CD4-positive, alpha-beta T cell (primary cell): ENCODE measurements around the gene DAD1. TPM values are rescaled to one million over a fixed set of nuclear protein-coding genes. Genes with fewer than 3 reads are reported as not detected.

Experiments
- ATAC-seq: fragments of 200-7000 bp; cut with Tn5 transposase; one replicate; pipeline ENCODE4 v1.10.0; 2022; ENCODE audit warnings: mild to moderate bottlenecking; ENCODE audit not compliant: poor library complexity
- CTCF ChIA-PET: fragments of 350-600 bp; sonication (Branson Sonifier 250); formaldehyde crosslinking; loops from one replicate; lab custom pipeline; 2021; ENCODE audit warnings: antibody characterized with exemption, inconsistent platforms; lab: Charles Lee
- POLR2A ChIA-PET: fragments of 350-600 bp; sonication (Branson Sonifier 250); formaldehyde crosslinking; loops from one replicate; lab custom pipeline; 2021; ENCODE audit warnings: antibody characterized with exemption, inconsistent platforms; lab: Charles Lee
- DNase-seq, 14 experiments: peaks; one replicate each; pipeline ENCODE4 v3.0.0-alpha.2; 2013 to 2020; ENCODE audit warnings: mixed read lengths in 2 of 14
- H3K27ac ChIP-seq, 2 donors: one replicate each; pipeline versions ENCODE4 v1.5.1 to v1.7.0; 2013; ENCODE audit warnings: low read length in 2 of 2, low read depth in 1 of 2, mild to moderate bottlenecking in 1 of 2
- H3K27me3 ChIP-seq, 2 experiments: 1 replicate in 1 of 2; 2 replicates in 1 of 2; pipeline versions ENCODE4 v1.6.1 to v1.7.0; 2013; ENCODE audit warnings: low read length in 2 of 2, control low read depth in 1 of 2, mild to moderate bottlenecking in 1 of 2, moderate library complexity in 1 of 2; ENCODE audit not compliant: insufficient read depth in 2 of 2, control insufficient read depth in 1 of 2
- H3K36me3 ChIP-seq: one replicate; pipeline ENCODE4 v1.6.1; 2013; ENCODE audit warnings: low read length, control low read depth; ENCODE audit not compliant: insufficient read depth
- H3K4me1 ChIP-seq: one replicate; pipeline ENCODE4 v1.6.1; 2013; ENCODE audit warnings: low read length, control low read depth; ENCODE audit not compliant: insufficient read depth
- H3K4me3 ChIP-seq: one replicate; pipeline ENCODE4 v1.5.1; 2013; ENCODE audit warnings: mild to moderate bottlenecking, low read length, moderate library complexity
- H3K9me3 ChIP-seq, 2 experiments: 1 replicate in 1 of 2; 2 replicates in 1 of 2; pipeline versions ENCODE4 v1.6.1 to v1.7.0; 2013; ENCODE audit warnings: low read length in 2 of 2, mild to moderate bottlenecking in 2 of 2, control low read depth in 1 of 2, moderate library complexity in 1 of 2; ENCODE audit not compliant: control insufficient read depth in 1 of 2, insufficient read depth in 1 of 2
- H3K27ac Mint-ChIP-seq: one replicate; pipeline ENCODE4 v1.8.0; 2020; ENCODE audit warnings: mixed read lengths
- H3K27me3 Mint-ChIP-seq: one replicate; pipeline ENCODE4 v1.8.0; 2021; ENCODE audit warnings: mixed read lengths
- H3K36me3 Mint-ChIP-seq: one replicate; pipeline ENCODE4 v1.8.0; 2021; ENCODE audit warnings: low read depth, mixed read lengths
- H3K4me1 Mint-ChIP-seq: one replicate; pipeline ENCODE4 v1.8.0; 2021; ENCODE audit warnings: low read depth, mixed read lengths
- H3K4me3 Mint-ChIP-seq: one replicate; pipeline ENCODE4 v1.8.0; 2020; ENCODE audit warnings: mild to moderate bottlenecking, mixed read lengths
- H3K9me3 Mint-ChIP-seq: one replicate; pipeline ENCODE4 v1.8.0; 2020; ENCODE audit warnings: mixed read lengths
- intact Hi-C, 2 experiments: fragments of 100-400 bp; cut with DNase I in 1 of 2; cut with micrococcal nuclease in 1 of 2; formaldehyde crosslinking; loops; one replicate each; pipeline versions ENCODE4 v1.15.1 to v1.9.0; 2023 to 2025; cut with DNase I, micrococcal nuclease
- total RNA-seq, 174 experiments: library from RNA in 2 of 174; stranded (reverse) in 2 of 174; gene quantifications; one replicate each; pipeline ENCODE4 v1.2.3 and lab custom pipeline; 2021 to 2026
- TF ChIP-seq, protein P1 (sequence below): fragments of 200-600 bp; IDR thresholded peaks from one replicate; pipeline ENCODE4 v1.8.0; 2022; ENCODE audit warnings: antibody characterized with exemption, mild to moderate bottlenecking

Gene DAD1
- total RNA-seq, 2 experiments from 2014 or later = 41.8 to 44.1 TPM

DNA sequence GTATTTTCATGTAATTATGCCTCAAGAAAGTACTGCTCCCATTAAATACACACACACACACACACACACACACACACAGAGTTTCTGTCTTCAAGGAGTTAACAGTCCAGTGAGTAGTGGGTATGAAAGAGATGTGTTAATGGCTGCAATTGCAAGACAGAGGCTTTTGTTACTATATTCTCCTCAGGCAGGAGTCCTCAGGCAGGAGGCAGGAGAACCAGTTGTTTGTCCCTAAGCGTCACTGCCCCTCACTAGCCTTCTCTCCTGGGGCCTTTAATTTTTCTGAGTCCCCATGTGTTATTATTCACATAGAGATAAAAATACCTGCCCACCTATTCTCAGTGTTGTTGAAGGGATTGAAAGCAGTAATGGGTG is 31.2 kb downstream of the DAD1 start:
- peaks cover 91% of the 10 kb centered on the region for H3K4me1 Mint-ChIP-seq
- intact Hi-C loops = loop anchor here (1.0 to 10.0 kb wide), 21 partner anchors 12 to 916 kb away; partner anchors contain the start of genes AJUBA (in 1 of the 2), DAD1 (in 1 of the 2) and MRPL52 (in 1 of the 2)
- peaks cover 21% of the 10 kb centered on the region for H3K36me3 Mint-ChIP-seq
- peak overlapping the region; percentile 97 for H3K27ac Mint-ChIP-seq
- H3K36me3 ChIP-seq = peaks cover 21% of the 10 kb centered on the region
- peak in 1 of 14 experiments; percentile 7 for DNase-seq
- peak overlapping the region; percentile 61 for H3K4me3 Mint-ChIP-seq
- peaks cover 2% of the 10 kb centered on the region for H3K9me3 Mint-ChIP-seq
- H3K27me3 Mint-ChIP-seq = peaks cover 6% of the 10 kb centered on the region
- TF ChIP-seq, protein P1, sequence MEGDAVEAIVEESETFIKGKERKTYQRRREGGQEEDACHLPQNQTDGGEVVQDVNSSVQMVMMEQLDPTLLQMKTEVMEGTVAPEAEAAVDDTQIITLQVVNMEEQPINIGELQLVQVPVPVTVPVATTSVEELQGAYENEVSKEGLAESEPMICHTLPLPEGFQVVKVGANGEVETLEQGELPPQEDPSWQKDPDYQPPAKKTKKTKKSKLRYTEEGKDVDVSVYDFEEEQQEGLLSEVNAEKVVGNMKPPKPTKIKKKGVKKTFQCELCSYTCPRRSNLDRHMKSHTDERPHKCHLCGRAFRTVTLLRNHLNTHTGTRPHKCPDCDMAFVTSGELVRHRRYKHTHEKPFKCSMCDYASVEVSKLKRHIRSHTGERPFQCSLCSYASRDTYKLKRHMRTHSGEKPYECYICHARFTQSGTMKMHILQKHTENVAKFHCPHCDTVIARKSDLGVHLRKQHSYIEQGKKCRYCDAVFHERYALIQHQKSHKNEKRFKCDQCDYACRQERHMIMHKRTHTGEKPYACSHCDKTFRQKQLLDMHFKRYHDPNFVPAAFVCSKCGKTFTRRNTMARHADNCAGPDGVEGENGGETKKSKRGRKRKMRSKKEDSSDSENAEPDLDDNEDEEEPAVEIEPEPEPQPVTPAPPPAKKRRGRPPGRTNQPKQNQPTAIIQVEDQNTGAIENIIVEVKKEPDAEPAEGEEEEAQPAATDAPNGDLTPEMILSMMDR = no peak
- CTCF ChIA-PET = interaction anchor here (0.7 to 5.2 kb wide), 9 partner anchors 10 to 670 kb away, joined by 3 to 169 read pairs (median 3); partner anchors contain the start of genes ABHD4 and DAD1
- H3K4me3 ChIP-seq = peak overlapping the region; percentile 28
- no peaks in the 10 kb centered on the region for H3K27me3 ChIP-seq
- H3K27ac ChIP-seq = peak overlapping the region; percentile 99
- POLR2A ChIA-PET = interaction anchor here (0.8 to 10.8 kb wide), 5 partner anchors 9 to 436 kb away, joined by 4 to 218 read pairs (median 9); partner anchors contain the start of gene DAD1
- no peak for ATAC-seq
- no peaks in the 10 kb centered on the region for H3K9me3 ChIP-seq
- peaks cover 100% of the 10 kb centered on the region for H3K4me1 ChIP-seq

DNA sequence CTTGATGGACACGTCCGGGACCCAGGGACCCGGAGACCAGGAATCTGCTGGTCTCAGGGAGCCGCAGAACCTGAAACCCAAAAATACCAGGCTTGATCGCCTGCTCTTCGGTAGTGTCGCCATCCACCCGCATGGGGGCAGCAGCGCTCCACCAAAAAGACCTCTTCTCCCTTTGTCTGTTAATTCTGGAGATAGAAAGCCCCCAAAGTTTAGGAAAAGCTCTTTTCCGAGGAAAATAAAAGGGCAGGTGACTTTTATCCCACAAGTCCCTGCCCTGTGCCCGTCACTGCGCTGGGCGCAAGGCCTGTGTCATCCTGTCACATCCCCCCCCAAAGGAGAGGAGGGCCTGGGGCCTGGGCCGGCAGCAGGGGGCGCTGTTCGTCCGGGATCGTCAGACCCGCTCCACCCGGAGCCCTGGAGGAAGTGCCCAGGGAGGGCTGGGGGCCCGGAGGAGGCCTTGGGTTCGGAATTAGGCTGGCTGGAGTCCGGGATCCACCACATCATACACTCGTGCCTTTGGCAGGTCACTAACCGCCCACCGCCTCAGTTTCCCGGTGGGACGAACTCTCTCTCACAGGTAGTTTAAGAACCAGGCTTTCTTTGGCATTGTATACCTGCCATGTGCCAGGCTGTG is 31.9 kb downstream of the DAD1 start:
- Histone ChIP-seq H3K4me3 (peak overlapping the region; percentile 58), H3K4me1 (peaks cover 100% of the 10 kb centered on the region), H3K36me3 (peaks cover 28% of the 10 kb centered on the region), H3K27ac (peak overlapping the region; percentile 99), H3K9me3 (no peaks in the 10 kb centered on the region), H3K27me3 (no peaks in the 10 kb centered on the region)
- DNase-seq (peak; percentile 83 to 98 (median 92)), ATAC-seq (peak; percentile 24)
- ChIA-PET CTCF (interaction anchor here (0.6 to 4.5 kb wide), 55 partner anchors 10 to 808 kb away, joined by 3 to 211 read pairs (median 5); partner anchors contain the start of genes ABHD4, CDH24, DAD1 and LRP10), POLR2A (interaction anchor here (0.6 to 13.3 kb wide), 47 partner anchors 9 to 846 kb away, joined by 3 to 613 read pairs (median 7); partner anchors contain the start of genes ABHD4, DAD1, LRP10 and OXA1L)
- intact Hi-C loops = loop anchor here (1.0 to 10.0 kb wide), 21 partner anchors 13 to 915 kb away; partner anchors contain the start of genes AJUBA (in 1 of the 2), DAD1 (in 1 of the 2) and MRPL52 (in 1 of the 2)
- TF ChIP-seq, protein P1 = peak; percentile 100
- peak overlapping the region; percentile 96 for H3K4me3 Mint-ChIP-seq
- H3K27ac Mint-ChIP-seq = peak overlapping the region; percentile 97
- peaks cover 29% of the 10 kb centered on the region for H3K36me3 Mint-ChIP-seq
- H3K4me1 Mint-ChIP-seq = peaks cover 93% of the 10 kb centered on the region
- H3K9me3 Mint-ChIP-seq = peaks cover 2% of the 10 kb centered on the region
- H3K27me3 Mint-ChIP-seq = peaks cover 6% of the 10 kb centered on the region
